Neural cell (in vitro differentiated cells): ENCODE data around the gene HHLA2. TPM values are rescaled to one million over a fixed set of nuclear protein-coding genes. Genes with fewer than 3 reads are reported as not detected.

ENCODE experiments used
- H2AFZ ChIP-seq: fragments of 200-600, 300-800 bp; sonication (generic), shearing (Covaris generic); 2 replicates; pipeline ENCODE4 v1.6.0; 2014; ENCODE audit warnings: low read depth, mild to moderate bottlenecking, antibody characterized with exemption, low read length, moderate library complexity
- H3F3A ChIP-seq: fragments of 200-600 bp; shearing (Covaris generic); 2 replicates; pipeline ENCODE4 v1.6.1; 2016; ENCODE audit warnings: mild to moderate bottlenecking, moderate library complexity, mixed read lengths, antibody characterized with exemption, low read length; ENCODE audit not compliant: insufficient read depth, poor library complexity, severe bottlenecking
- H3K27ac ChIP-seq: fragments of 200-600, 300-800 bp; sonication (generic), shearing (Covaris generic); 2 replicates; pipeline ENCODE4 v1.5.1; 2014; ENCODE audit warnings: mild to moderate bottlenecking, low read length, moderate library complexity
- H3K27me3 ChIP-seq: fragments of 300-800, 200-600 bp; sonication (generic), shearing (Covaris generic); 2 replicates; pipeline ENCODE4 v1.6.0; 2014; ENCODE audit warnings: mild to moderate bottlenecking, low read depth, low read length, moderate library complexity; ENCODE audit not compliant: insufficient read depth
- H3K36me3 ChIP-seq: fragments of 300-800, 200-600 bp; sonication (generic), shearing (Covaris generic); 2 replicates; pipeline ENCODE4 v1.5.1; 2014; ENCODE audit warnings: mild to moderate bottlenecking, antibody characterized with exemption, low read length, moderate library complexity; ENCODE audit not compliant: insufficient read depth
- H3K4me2 ChIP-seq: fragments of 300-800, 200-600 bp; sonication (generic), shearing (Covaris generic); 2 replicates; pipeline ENCODE4 v1.6.0; 2014; ENCODE audit warnings: mild to moderate bottlenecking, low read length
- H3K4me3 ChIP-seq: fragments of 300-800, 200-600 bp; sonication (generic), shearing (Covaris generic); 2 replicates; pipeline ENCODE4 v1.5.1; 2014; ENCODE audit warnings: mild to moderate bottlenecking, low read length, moderate library complexity
- H3K79me2 ChIP-seq: fragments of 200-600 bp; shearing (Covaris generic); replicated peaks from 2 replicates; pipeline ENCODE4 v1.6.0; 2014; ENCODE audit warnings: mild to moderate bottlenecking, low read length, moderate library complexity; ENCODE audit not compliant: insufficient read depth
- H3K9ac ChIP-seq: fragments of 300-800, 200-600 bp; sonication (generic), shearing (Covaris generic); 2 replicates; pipeline ENCODE4 v1.6.1; 2016; ENCODE audit warnings: mild to moderate bottlenecking, low read length, mixed read lengths
- H3K9me2 ChIP-seq: fragments of 200-600 bp; shearing (Covaris generic); 2 replicates; pipeline ENCODE4 v1.6.1; 2016; ENCODE audit warnings: mild to moderate bottlenecking, low read length, mixed read lengths; ENCODE audit not compliant: insufficient read depth
- H3K9me3 ChIP-seq: fragments of 200-600, 300-800 bp; sonication (generic), shearing (Covaris generic); 2 replicates; pipeline ENCODE4 v1.6.1; 2016; ENCODE audit warnings: mild to moderate bottlenecking, mixed run types, low read length, moderate library complexity, mixed read lengths
- H4K20me1 ChIP-seq: fragments of 200-600 bp; shearing (Covaris generic); 2 replicates; pipeline ENCODE4 v1.6.1; 2016; ENCODE audit warnings: mild to moderate bottlenecking, mixed run types; ENCODE audit not compliant: insufficient read depth
- CTCF ChIP-seq: fragments of 450-650 bp; IDR thresholded peaks from 2 replicates; pipeline ENCODE4 v1.5.1; 2014; ENCODE audit warnings: antibody characterized with exemption, mild to moderate bottlenecking, moderate library complexity; ENCODE audit not compliant: poor library complexity, severe bottlenecking
- EP300 ChIP-seq: fragments of 450-650 bp; conservative IDR thresholded peaks from 2 replicates; pipeline ENCODE4 v1.6.1; 2014; ENCODE audit warnings: antibody characterized with exemption, mild to moderate bottlenecking, moderate library complexity; ENCODE audit not compliant: poor library complexity, severe bottlenecking
- EZH2 ChIP-seq: fragments of 200-600, 300-800 bp; shearing (Covaris generic), sonication (generic); IDR thresholded peaks from 2 replicates; pipeline ENCODE4 v1.6.1; 2014; ENCODE audit warnings: antibody characterized with exemption, low read length, borderline replicate concordance, mild to moderate bottlenecking; ENCODE audit not compliant: insufficient read depth, poor library complexity, severe bottlenecking
- MXI1 ChIP-seq: fragments of 450-650 bp; conservative IDR thresholded peaks from 2 replicates; pipeline ENCODE4 v1.6.1; 2014; ENCODE audit warnings: antibody characterized with exemption, mild to moderate bottlenecking; ENCODE audit not compliant: poor library complexity, severe bottlenecking
- POLR2AphosphoS5 ChIP-seq: IDR thresholded peaks from 2 replicates; pipeline ENCODE4 v1.6.1; 2012
- RAD21 ChIP-seq: fragments of 450-650 bp; conservative IDR thresholded peaks from 2 replicates; pipeline ENCODE4 v1.6.1; 2014; ENCODE audit warnings: antibody characterized with exemption, mild to moderate bottlenecking, moderate library complexity
- REST ChIP-seq: IDR thresholded peaks from 2 replicates; pipeline ENCODE4 v1.6.1; 2012; ENCODE audit warnings: borderline replicate concordance
- SMC3 ChIP-seq: fragments of 450-650 bp; conservative IDR thresholded peaks from 2 replicates; pipeline ENCODE4 v1.6.1; 2014; ENCODE audit warnings: antibody characterized with exemption, mild to moderate bottlenecking, moderate library complexity; ENCODE audit not compliant: poor library complexity
- TAF1 ChIP-seq: IDR thresholded peaks from 2 replicates; pipeline ENCODE4 v1.6.1; 2012; ENCODE audit warnings: low read depth
- polyA plus RNA-seq: library from polyadenylated mRNA; depleted of rRNA; stranded (reverse); fragments of >200 nt; gene quantifications from 2 replicates; pipeline ENCODE4 v1.2.3, GENCODE V29; 2014

Gene HHLA2
- polyA plus RNA-seq, 1 donor from 2014 or later = not detected

GRCh38 chr3:108387063-108387462 lies 90.7 kb downstream of the HHLA2 start:
- Histone ChIP-seq H3F3A (no peaks in the 10 kb centered on the region), H2AFZ (no peak overlapping the region), H3K4me3 (no peak overlapping the region), H4K20me1 (no peaks in the 10 kb centered on the region), H3K4me2 (no peak overlapping the region), H3K27ac (no peak overlapping the region), H3K9me3 (no peaks in the 10 kb centered on the region), H3K9ac (no peak overlapping the region), H3K27me3 (no peaks in the 10 kb centered on the region), H3K36me3 (no peaks in the 10 kb centered on the region), H3K9me2 (no peaks in the 10 kb centered on the region), H3K79me2 (no peaks in the 10 kb centered on the region)
- TF ChIP-seq RAD21 = no peak
- TF ChIP-seq POLR2AphosphoS5 = no peak
- TF ChIP-seq EZH2 = no peak
- TF ChIP-seq SMC3 = no peak
- TF ChIP-seq TAF1 = no peak
- no peak for TF ChIP-seq REST
- no peak for TF ChIP-seq CTCF
- TF ChIP-seq EP300 = no peak
- TF ChIP-seq MXI1 = no peak

- H2AFZ ChIP-seq = no peak overlapping the region
- no peaks in the 10 kb centered on the region for H3K79me2 ChIP-seq
- H3K36me3 ChIP-seq = no peaks in the 10 kb centered on the region
- H3K27me3 ChIP-seq = no peaks in the 10 kb centered on the region
- no peak overlapping the region for H3K4me3 ChIP-seq
- H3K9ac ChIP-seq = no peak overlapping the region
- TF ChIP-seq MXI1 (no peak), EZH2 (no peak), CTCF (no peak), POLR2AphosphoS5 (no peak), EP300 (no peak), TAF1 (no peak), SMC3 (no peak)
- H4K20me1 ChIP-seq = no peaks in the 10 kb centered on the region
- H3K9me3 ChIP-seq = no peaks in the 10 kb centered on the region
- no peak overlapping the region for H3K4me2 ChIP-seq
- no peaks in the 10 kb centered on the region for H3K9me2 ChIP-seq
- H3K27ac ChIP-seq = no peak overlapping the region
- no peaks in the 10 kb centered on the region for H3F3A ChIP-seq
Measured at GRCh38 chr3:108388136-108389132, 92.1 kb downstream of the HHLA2 start.
